ENCODE results near the gene MOCOS.

The MOCOS gene

GRCh38 chr18:36176711-36177110 lies 10.6 kb upstream of the MOCOS start:
- no peak for TF ChIP-seq CTCF (IDR thresholded peaks at IDR 0.05; ENCODE audit: control insufficient read depth, extremely low read depth, insufficient read depth)

GRCh38 chr18:36177913-36178312 lies 9.4 kb upstream of the MOCOS start:
- no peak overlapping the region for H3K4me3 ChIP-seq (ENCODE audit: low read depth, low read length)
- no peak for TF ChIP-seq CTCF (IDR thresholded peaks at IDR 0.05; ENCODE audit: control insufficient read depth, extremely low read depth, insufficient read depth)
- DNase-seq (ENCODE audit: low read depth), result no peak

More at GRCh38 chr18:36176711-36177110, 10.6 kb upstream of the MOCOS start:
- no peak for DNase-seq (ENCODE audit: low read depth)
- no peak overlapping the region for H3K4me3 ChIP-seq (ENCODE audit: low read depth, low read length)

GRCh38 chr18:36179562-36180355 lies 7.5 kb upstream of the MOCOS start:
- H3K4me3 ChIP-seq (ENCODE audit: low read depth, low read length), result no peak overlapping the region
- peak; percentile 31 for DNase-seq (ENCODE audit: low read depth)
- TF ChIP-seq CTCF (IDR thresholded peaks at IDR 0.05; ENCODE audit: control insufficient read depth, extremely low read depth, insufficient read depth), result no peak

GRCh38 chr18:36181441-36181840 lies 5.9 kb upstream of the MOCOS start:
- TF ChIP-seq CTCF (IDR thresholded peaks at IDR 0.05; ENCODE audit: control insufficient read depth, extremely low read depth, insufficient read depth), result no peak
- DNase-seq (ENCODE audit: low read depth), result no peak
- no peak overlapping the region for H3K4me3 ChIP-seq (ENCODE audit: low read depth, low read length)

- H3K4me3 ChIP-seq (ENCODE audit: low read depth, low read length), result no peak overlapping the region
- TF ChIP-seq CTCF (IDR thresholded peaks at IDR 0.05; ENCODE audit: control insufficient read depth, extremely low read depth, insufficient read depth), result no peak
These were observed 5.3 kb upstream of the MOCOS start for GRCh38 chr18:36181898-36182506.

GRCh38 chr18:36183033-36183432 lies 4.3 kb upstream of the MOCOS start:
- DNase-seq (ENCODE audit: low read depth), result no peak
- H3K4me3 ChIP-seq (ENCODE audit: low read depth, low read length), result no peak overlapping the region
- TF ChIP-seq CTCF (IDR thresholded peaks at IDR 0.05; ENCODE audit: control insufficient read depth, extremely low read depth, insufficient read depth), result no peak

More at GRCh38 chr18:36181898-36182506, 5.3 kb upstream of the MOCOS start:
- no peak for DNase-seq (ENCODE audit: low read depth)

Data from LNCaP clone FGC (cell line).